WTC11 (cell line): ENCODE data around the gene EMX1. TPM values are rescaled to one million over a fixed set of nuclear protein-coding genes. Genes with fewer than 3 reads are reported as not detected.
A peak's percentile ranks its signal among the peaks of the same experiment; 100 is the strongest.

ENCODE experiments used
- ATAC-seq: fragments of 200-7000 bp; cut with Tn5 transposase; 2 replicates; pipeline ENCODE4 v1.10.0; 2021; ENCODE audit warnings: mild to moderate bottlenecking, moderate library complexity
- CTCF ChIA-PET: fragments of 300-600 bp; sonication (Branson Sonifier 250); formaldehyde crosslinking; loops from one replicate; lab custom pipeline; 2021; ENCODE audit warnings: antibody characterized with exemption; lab: Charles Lee
- POLR2A ChIA-PET: fragments of 350-600 bp; sonication (Branson Sonifier 250); formaldehyde crosslinking; loops from one replicate; lab custom pipeline; 2021; ENCODE audit warnings: antibody characterized with exemption; lab: Charles Lee
- DNase-seq: peaks from one replicate; pipeline ENCODE4 v3.0.0; 2021; ENCODE audit warnings: low spot score
- H3K27ac Mint-ChIP-seq: 2 replicates; pipeline ENCODE4 v1.8.0; 2021; ENCODE audit warnings: mixed read lengths
- H3K27me3 Mint-ChIP-seq: 2 replicates; pipeline ENCODE4 v1.8.0; 2021; ENCODE audit warnings: low read depth, mild to moderate bottlenecking, moderate library complexity, mixed read lengths
- H3K36me3 Mint-ChIP-seq: 2 replicates; pipeline ENCODE4 v1.8.0; 2021; ENCODE audit warnings: mixed read lengths
- H3K4me1 Mint-ChIP-seq: 2 replicates; pipeline ENCODE4 v1.8.0; 2022; ENCODE audit warnings: mixed read lengths
- H3K4me3 Mint-ChIP-seq: 2 replicates; pipeline ENCODE4 v1.8.0; 2021; ENCODE audit warnings: mild to moderate bottlenecking, moderate library complexity, mixed read lengths
- H3K9me3 Mint-ChIP-seq: 2 replicates; pipeline ENCODE4 v1.8.0; 2021; ENCODE audit warnings: mixed read lengths
- ATF2 ChIP-seq: sonication (generic); formaldehyde crosslinking; IDR thresholded peaks from 2 replicates; pipeline ENCODE4 v1.8.1; 2022; ENCODE audit warnings: low read depth, missing genetic modification reagents, borderline replicate concordance
- ATF6 ChIP-seq: sonication (generic); formaldehyde crosslinking; IDR thresholded peaks from 2 replicates; pipeline ENCODE4 v1.8.1; 2023; ENCODE audit warnings: mild to moderate bottlenecking, missing genetic modification reagents
- CBFB ChIP-seq: sonication (generic); formaldehyde crosslinking; IDR thresholded peaks from 2 replicates; pipeline ENCODE4 v1.8.1; 2022; ENCODE audit warnings: mild to moderate bottlenecking, low read depth, missing genetic modification reagents
- CREB1 ChIP-seq: sonication (generic); formaldehyde crosslinking; IDR thresholded peaks from 2 replicates; pipeline ENCODE4 v1.8.0; 2023; ENCODE audit warnings: mild to moderate bottlenecking, missing genetic modification reagents
- ERG ChIP-seq: fragments of 250-450 bp; sonication (Bioruptor Pico); IDR thresholded peaks from 2 replicates; pipeline ENCODE4 v1.8.0; 2021; ENCODE audit warnings: mild to moderate bottlenecking
- ESRRA ChIP-seq: sonication (generic); formaldehyde crosslinking; IDR thresholded peaks from 2 replicates; pipeline ENCODE4 v1.8.1; 2022; ENCODE audit warnings: mild to moderate bottlenecking, missing genetic modification reagents, borderline replicate concordance
- JAZF1 ChIP-seq: fragments of 250-450 bp; sonication (Bioruptor Pico); IDR thresholded peaks from 2 replicates; pipeline ENCODE4 v1.9.0; 2021; ENCODE audit warnings: moderate library complexity, mild to moderate bottlenecking, inconsistent platforms
- MAX ChIP-seq: sonication (generic); formaldehyde crosslinking; IDR thresholded peaks from 2 replicates; pipeline ENCODE4 v1.8.0; 2022; ENCODE audit warnings: mild to moderate bottlenecking, missing genetic modification reagents
- SMAD3 ChIP-seq: sonication (generic); formaldehyde crosslinking; IDR thresholded peaks from 2 replicates; pipeline ENCODE4 v1.8.0; 2022; ENCODE audit warnings: missing genetic modification reagents, mild to moderate bottlenecking, borderline replicate concordance
- TEAD1 ChIP-seq: sonication (generic); formaldehyde crosslinking; IDR thresholded peaks from 2 replicates; pipeline ENCODE4 v1.8.0; 2022; ENCODE audit warnings: mild to moderate bottlenecking, missing genetic modification reagents
- ZBTB21 ChIP-seq: sonication (generic); formaldehyde crosslinking; IDR thresholded peaks from 2 replicates; pipeline ENCODE4 v1.8.1; 2023; ENCODE audit warnings: mild to moderate bottlenecking, missing genetic modification reagents, borderline replicate concordance
- ZNF121 ChIP-seq: sonication (generic); formaldehyde crosslinking; IDR thresholded peaks from 2 replicates; pipeline ENCODE4 v1.8.0; 2023; ENCODE audit warnings: missing genetic modification reagents
- ZNF232 ChIP-seq: sonication (generic); formaldehyde crosslinking; IDR thresholded peaks from 2 replicates; pipeline ENCODE4 v1.8.0; 2022; ENCODE audit warnings: mild to moderate bottlenecking, missing genetic modification reagents
- ZNF416 ChIP-seq: fragments of 250-450 bp; sonication (Bioruptor Pico); IDR thresholded peaks from 2 replicates; pipeline ENCODE4 v1.9.0; 2021; ENCODE audit warnings: mild to moderate bottlenecking, inconsistent platforms
- ZNF512 ChIP-seq: sonication (generic); formaldehyde crosslinking; IDR thresholded peaks from 2 replicates; pipeline ENCODE4 v1.8.1; 2022; ENCODE audit warnings: missing genetic modification reagents, borderline replicate concordance
- ZNF671 ChIP-seq: fragments of 250-450 bp; sonication (Bioruptor Pico); IDR thresholded peaks from 2 replicates; pipeline ENCODE4 v1.8.0; 2021; ENCODE audit warnings: mild to moderate bottlenecking
- ZSCAN18 ChIP-seq: fragments of 250-450 bp; sonication (Bioruptor Pico); IDR thresholded peaks from 2 replicates; pipeline ENCODE4 v2.1.2; 2022; ENCODE audit warnings: mild to moderate bottlenecking, moderate library complexity
- total RNA-seq: library from RNA; stranded (reverse); gene quantifications from 3 replicates; pipeline ENCODE4 v1.2.3, GENCODE V29; 2021

The EMX1 gene
- total RNA-seq, 1 experiment from 2014 or later = 3.8 TPM

- H3K27ac Mint-ChIP-seq = no peak overlapping the region
- ChIA-PET CTCF (interaction anchor here (0.6 to 2.9 kb wide), 44 partner anchors 7 to 345 kb away, joined by 3 to 54 read pairs (median 6); partner anchors contain the start of genes CCT7, EMX1 and PRADC1), POLR2A (interaction anchor here (0.8 to 1.0 kb wide), 2 partner anchors 28 to 35 kb away, joined by 3 to 4 read pairs; partner anchors contain the start of gene EMX1)
- peak overlapping the region; percentile 67 for H3K4me3 Mint-ChIP-seq
- ATAC-seq (no peak), DNase-seq (no peak)
- no peaks in the 10 kb centered on the region for H3K9me3 Mint-ChIP-seq
- peaks cover 24% of the 10 kb centered on the region for H3K4me1 Mint-ChIP-seq
- peaks cover 51% of the 10 kb centered on the region for H3K27me3 Mint-ChIP-seq
- TF ChIP-seq ZSCAN18 (no peak), ZNF416 (CRISPR knock-in tag) (no peak), ZNF671 (CRISPR knock-in tag) (no peak), JAZF1 (CRISPR knock-in tag) (no peak), ESRRA (CRISPR knock-in tag) (no peak)
- no peaks in the 10 kb centered on the region for H3K36me3 Mint-ChIP-seq
Observed at GRCh38 chr2:72888438-72889202, 28.7 kb upstream of the EMX1 start.

GRCh38 chr2:72889991-72890390, 27.3 kb upstream of the EMX1 start:
- Mint-ChIP-seq H3K36me3 (no peaks in the 10 kb centered on the region), H3K9me3 (no peaks in the 10 kb centered on the region), H3K27ac (no peak overlapping the region), H3K4me3 (no peak overlapping the region), H3K27me3 (peaks cover 50% of the 10 kb centered on the region), H3K4me1 (peaks cover 36% of the 10 kb centered on the region)
- TF ChIP-seq ZNF512 (CRISPR knock-in tag) (no peak), SMAD3 (CRISPR knock-in tag) (no peak), ZNF121 (CRISPR knock-in tag) (no peak), ZBTB21 (CRISPR knock-in tag) (no peak), CREB1 (no peak), JAZF1 (CRISPR knock-in tag) (no peak)
- POLR2A ChIA-PET = no interaction called here
- DNase-seq = no peak
- CTCF ChIA-PET = interaction anchor here (0.7 to 7.4 kb wide), 7 partner anchors 11 to 287 kb away, joined by 3 to 218 read pairs (median 3); no protein-coding TSS in a partner anchor
- no peak for ATAC-seq

- ATAC-seq (no peak), DNase-seq (no peak)
- Mint-ChIP-seq H3K4me3 (no peak overlapping the region), H3K4me1 (peaks cover 45% of the 10 kb centered on the region), H3K27ac (no peak overlapping the region), H3K36me3 (no peaks in the 10 kb centered on the region), H3K9me3 (no peaks in the 10 kb centered on the region), H3K27me3 (peaks cover 50% of the 10 kb centered on the region)
- TF ChIP-seq ZNF232 (CRISPR knock-in tag) = no peak
- no peak for TF ChIP-seq MAX (CRISPR knock-in tag)
- ChIA-PET CTCF (interaction anchor here (1.6 to 7.4 kb wide), 9 partner anchors 25 to 285 kb away, joined by 5 to 218 read pairs (median 98); partner anchors contain the start of gene EMX1), POLR2A (no interaction called here)
Observed at GRCh38 chr2:72891091-72891818, 26.1 kb upstream of the EMX1 start.

- ChIA-PET CTCF (interaction anchor here (0.8 to 7.4 kb wide), 46 partner anchors 9 to 320 kb away, joined by 3 to 218 read pairs (median 8); partner anchors contain the start of genes EMX1, NOTO and SFXN5), POLR2A (interaction anchor here (1.1 kb wide), 1 partner anchor 285 kb away, joined by 4 read pairs; no protein-coding TSS in a partner anchor)
- no peak overlapping the region for H3K27ac Mint-ChIP-seq
- peaks cover 39% of the 10 kb centered on the region for H3K4me1 Mint-ChIP-seq
- H3K4me3 Mint-ChIP-seq = no peak overlapping the region
- H3K36me3 Mint-ChIP-seq = no peaks in the 10 kb centered on the region
- H3K27me3 Mint-ChIP-seq = peaks cover 55% of the 10 kb centered on the region
- DNase-seq (peak; percentile 77), ATAC-seq (peak; percentile 79)
- H3K9me3 Mint-ChIP-seq = no peaks in the 10 kb centered on the region
- 0 out of 2 replicates have a peak, but pooled peaks have one; percentile 62 for TF ChIP-seq CREB1
- TF ChIP-seq ERG (CRISPR knock-in tag) = no peak
- 0 out of 2 replicates have a peak, but pooled peaks have one; percentile 25 for TF ChIP-seq TEAD1
- TF ChIP-seq ATF2 (CRISPR knock-in tag) = no peak
- no peak for TF ChIP-seq CBFB (CRISPR knock-in tag)
- no peak for TF ChIP-seq ATF6
Observed at GRCh38 chr2:72892506-72893173, 24.7 kb upstream of the EMX1 start.
